ENCODE results near the gene PI4KA.

DNA sequence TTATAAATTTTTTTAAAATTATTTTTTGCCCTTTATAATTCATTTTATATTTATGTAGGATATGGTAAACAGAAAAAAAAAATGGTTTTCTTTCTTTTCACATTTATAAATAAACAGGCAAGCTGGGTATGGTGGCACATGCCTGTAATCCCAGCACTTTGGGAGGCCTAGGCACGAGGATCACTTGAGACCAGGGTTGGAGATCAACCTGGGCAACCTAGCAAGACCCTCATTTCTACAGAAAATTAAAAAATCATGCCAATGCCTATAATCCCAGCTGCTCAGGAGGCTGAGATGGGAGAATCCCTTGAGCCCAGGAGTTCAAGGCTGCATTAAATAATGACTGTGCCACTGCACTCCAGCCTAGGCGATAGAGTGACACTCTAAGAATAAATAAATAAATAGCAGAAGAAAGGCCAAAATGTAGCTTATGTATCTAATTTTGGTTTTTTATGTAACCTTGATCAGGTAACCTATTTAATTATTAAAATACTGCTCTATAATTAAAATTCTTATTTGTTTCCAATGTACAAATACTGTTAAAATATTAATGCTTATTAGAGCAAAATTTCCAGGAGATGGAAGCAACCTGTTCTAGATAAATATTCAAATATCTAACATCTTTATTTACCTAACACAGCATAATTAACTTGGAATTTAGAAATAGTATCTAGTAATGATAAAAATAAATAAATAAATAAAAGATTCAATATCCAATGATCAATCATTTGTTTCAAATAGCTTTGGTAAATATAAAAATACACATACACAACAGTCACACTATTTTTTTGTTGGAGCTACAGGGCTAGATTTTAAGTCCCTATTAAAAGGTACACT is 21.4 kb downstream of the PI4KA start:
- TF ChIP-seq NRF1 (IDR thresholded peaks at IDR 0.05; ENCODE audit: low read depth, low read length) (no peak), CTCF (IDR thresholded peaks at IDR 0.05) (no peak), EP300 (IDR thresholded peaks at IDR 0.05; ENCODE audit: borderline replicate concordance in 1 of 2, low read depth in 1 of 2, low read length in 1 of 2) (no peak), USF2 (IDR thresholded peaks at IDR 0.05; ENCODE audit: borderline replicate concordance, low read depth, low read length) (no peak), JUND (IDR thresholded peaks at IDR 0.05) (no peak), POLR2AphosphoS5 (IDR thresholded peaks at IDR 0.05; ENCODE audit: low read depth, low read length) (no peak)

All from SK-N-SH (cell line).